ENCODE measurements around the gene PPP6R1. TPM values are rescaled to one million over a fixed set of nuclear protein-coding genes. Genes with fewer than 3 reads are reported as not detected.

PPP6R1 gene
- total RNA-seq, 1 donor from 2014 or later, result 82.3 TPM

DNA sequence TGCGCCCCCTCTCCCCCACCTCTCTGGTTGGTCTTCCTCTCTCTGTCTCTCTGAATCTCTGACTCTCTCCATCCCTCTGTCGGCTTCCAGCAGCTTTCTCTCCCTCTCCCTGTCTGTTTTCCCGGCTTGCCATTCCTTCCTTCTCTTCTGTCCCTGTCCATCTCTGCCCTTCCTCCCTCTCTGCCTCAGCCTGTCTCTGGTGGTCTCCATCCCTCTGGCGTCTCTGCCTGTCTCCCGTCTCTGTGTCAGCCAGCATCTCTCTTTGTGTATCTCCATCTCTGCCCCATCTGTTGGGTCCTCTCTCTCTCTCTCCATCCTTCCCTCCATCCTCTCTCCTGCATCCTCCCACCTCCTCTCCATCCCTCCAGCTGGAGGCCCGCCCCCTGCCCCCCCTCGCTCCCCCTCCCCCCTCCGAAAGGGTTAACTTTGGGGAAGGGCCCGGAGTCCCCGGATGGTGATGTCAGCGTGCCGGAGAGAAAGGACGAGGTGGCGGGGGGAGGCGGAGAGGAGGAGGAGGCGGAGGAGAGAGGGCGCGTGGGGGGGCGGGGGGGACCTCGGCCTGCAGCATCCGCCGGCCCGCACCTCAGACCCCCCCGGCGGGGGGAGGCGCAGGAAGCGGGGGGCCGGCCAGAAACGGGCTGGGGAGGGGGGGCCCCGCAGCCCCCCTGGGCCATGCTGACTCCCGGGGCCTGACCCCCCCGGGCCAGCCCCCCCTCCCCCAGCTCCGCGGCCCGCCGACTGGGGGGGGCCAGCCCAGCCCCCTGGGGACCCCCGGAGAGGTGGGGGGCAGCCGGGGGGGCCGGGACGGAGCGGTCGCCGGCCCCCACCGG lies 24.9 kb upstream of the PPP6R1 start, which contains the start of gene BRSK1:
BRSK1 (plus strand) TSS at position 450 of the 830 bp plus-strand sequence. CDS start 446 bp downstream, outside the sequence.
- Mint-ChIP-seq H3K4me3 (ENCODE audit: unreplicated experiment) (peak within 1 kb of the TSS; percentile 89), H3K27me3 (ENCODE audit: unreplicated experiment) (peaks cover 10% of the 10 kb centered on the region), H3K36me3 (ENCODE audit: unreplicated experiment) (no peaks in the 10 kb centered on the region), H3K4me1 (ENCODE audit: low read depth, unreplicated experiment) (peaks cover 11% of the 10 kb centered on the region), H3K27ac (ENCODE audit: unreplicated experiment) (peak within 1 kb of the TSS; percentile 100), H3K9me3 (ENCODE audit: unreplicated experiment) (peaks cover 19% of the 10 kb centered on the region)
- DNase-seq, result peak; percentile 91
- TF ChIP-seq, protein P1, sequence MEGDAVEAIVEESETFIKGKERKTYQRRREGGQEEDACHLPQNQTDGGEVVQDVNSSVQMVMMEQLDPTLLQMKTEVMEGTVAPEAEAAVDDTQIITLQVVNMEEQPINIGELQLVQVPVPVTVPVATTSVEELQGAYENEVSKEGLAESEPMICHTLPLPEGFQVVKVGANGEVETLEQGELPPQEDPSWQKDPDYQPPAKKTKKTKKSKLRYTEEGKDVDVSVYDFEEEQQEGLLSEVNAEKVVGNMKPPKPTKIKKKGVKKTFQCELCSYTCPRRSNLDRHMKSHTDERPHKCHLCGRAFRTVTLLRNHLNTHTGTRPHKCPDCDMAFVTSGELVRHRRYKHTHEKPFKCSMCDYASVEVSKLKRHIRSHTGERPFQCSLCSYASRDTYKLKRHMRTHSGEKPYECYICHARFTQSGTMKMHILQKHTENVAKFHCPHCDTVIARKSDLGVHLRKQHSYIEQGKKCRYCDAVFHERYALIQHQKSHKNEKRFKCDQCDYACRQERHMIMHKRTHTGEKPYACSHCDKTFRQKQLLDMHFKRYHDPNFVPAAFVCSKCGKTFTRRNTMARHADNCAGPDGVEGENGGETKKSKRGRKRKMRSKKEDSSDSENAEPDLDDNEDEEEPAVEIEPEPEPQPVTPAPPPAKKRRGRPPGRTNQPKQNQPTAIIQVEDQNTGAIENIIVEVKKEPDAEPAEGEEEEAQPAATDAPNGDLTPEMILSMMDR (IDR thresholded peaks at IDR 0.05; ENCODE audit: partially characterized antibody, unreplicated experiment), result no peak

DNA sequence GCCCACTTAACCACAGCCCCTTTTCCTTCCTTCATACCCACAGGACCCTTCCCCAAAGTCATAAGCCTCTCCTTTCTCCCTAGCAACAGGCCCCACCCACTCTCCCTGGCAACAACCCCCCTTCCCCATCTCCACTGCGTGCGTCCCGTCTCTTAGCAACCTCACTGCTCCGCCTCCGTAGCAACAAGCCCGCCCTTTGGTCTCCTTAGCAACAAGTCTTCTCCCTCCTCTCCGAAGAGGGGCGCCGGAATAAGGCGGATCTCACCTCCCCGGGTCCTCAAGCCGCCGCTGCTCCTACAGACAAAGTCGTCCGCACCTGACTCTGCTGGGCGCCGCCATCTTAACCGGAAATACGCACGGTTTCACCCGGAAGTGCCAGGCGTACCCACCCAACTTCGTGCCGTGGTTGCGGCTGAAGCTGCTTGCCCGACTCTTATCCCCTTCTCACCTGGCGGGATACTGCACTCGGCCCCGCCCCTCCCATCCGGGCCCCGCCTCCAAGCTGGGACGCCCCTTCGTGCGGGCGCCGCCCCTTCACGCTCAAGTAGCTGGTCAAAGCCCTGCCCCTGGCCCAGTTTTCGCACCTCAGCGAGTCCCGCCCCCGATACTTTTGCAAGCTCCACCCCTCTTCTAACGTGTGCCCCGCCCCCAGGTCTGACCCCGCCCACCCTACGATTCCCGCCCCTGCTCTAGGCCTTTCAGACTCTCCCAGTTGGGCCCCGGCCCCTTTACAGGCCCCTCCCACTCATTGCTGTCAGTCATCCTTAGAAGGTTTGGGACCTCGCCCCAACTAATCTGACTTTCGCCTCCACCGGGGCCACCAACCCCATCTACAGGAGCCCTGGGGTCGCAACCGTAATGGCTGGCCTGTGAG lies 21.2 kb upstream of the PPP6R1 start, which contains the start of gene HSPBP1:
HSPBP1 (minus strand) TSS at position 341 of the 874 bp plus-strand sequence. CDS start 502 bp downstream, outside the sequence.
- Mint-ChIP-seq H3K36me3 (ENCODE audit: unreplicated experiment) (no peaks in the 10 kb centered on the region), H3K4me3 (ENCODE audit: unreplicated experiment) (peak within 1 kb of the TSS; percentile 98), H3K27me3 (ENCODE audit: unreplicated experiment) (peaks cover 10% of the 10 kb centered on the region), H3K9me3 (ENCODE audit: unreplicated experiment) (peaks cover 16% of the 10 kb centered on the region), H3K4me1 (ENCODE audit: low read depth, unreplicated experiment) (peaks cover 10% of the 10 kb centered on the region), H3K27ac (ENCODE audit: unreplicated experiment) (peak within 1 kb of the TSS; percentile 92)
- DNase-seq, result peak; percentile 92
- TF ChIP-seq, protein P1 (IDR thresholded peaks at IDR 0.05; ENCODE audit: partially characterized antibody, unreplicated experiment), result no peak

DNA sequence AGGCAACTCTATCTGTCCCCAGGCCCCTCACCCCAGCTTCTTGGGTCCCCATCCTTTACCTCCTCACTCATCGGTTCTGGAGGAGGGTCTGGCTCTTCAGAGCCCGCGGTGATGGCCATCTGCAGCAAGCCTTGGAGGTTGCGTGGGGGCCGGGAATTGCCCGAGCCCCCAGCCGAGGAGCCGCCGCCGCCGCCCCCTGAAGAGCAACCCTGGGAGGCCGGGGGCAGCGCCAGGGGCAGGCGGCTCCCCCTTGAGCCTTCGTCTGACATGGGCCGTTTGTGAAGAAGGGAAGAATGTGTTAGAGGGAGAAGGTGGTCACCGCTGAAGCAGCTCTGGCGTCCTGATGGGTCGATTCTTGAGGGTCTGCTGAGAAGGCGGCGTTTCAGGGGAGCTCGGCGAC lies 20.5 kb upstream of the PPP6R1 start:
- Mint-ChIP-seq H3K4me3 (ENCODE audit: unreplicated experiment) (peak overlapping the region; percentile 98), H3K27ac (ENCODE audit: unreplicated experiment) (peak overlapping the region; percentile 92), H3K9me3 (ENCODE audit: unreplicated experiment) (peaks cover 16% of the 10 kb centered on the region)

DNA sequence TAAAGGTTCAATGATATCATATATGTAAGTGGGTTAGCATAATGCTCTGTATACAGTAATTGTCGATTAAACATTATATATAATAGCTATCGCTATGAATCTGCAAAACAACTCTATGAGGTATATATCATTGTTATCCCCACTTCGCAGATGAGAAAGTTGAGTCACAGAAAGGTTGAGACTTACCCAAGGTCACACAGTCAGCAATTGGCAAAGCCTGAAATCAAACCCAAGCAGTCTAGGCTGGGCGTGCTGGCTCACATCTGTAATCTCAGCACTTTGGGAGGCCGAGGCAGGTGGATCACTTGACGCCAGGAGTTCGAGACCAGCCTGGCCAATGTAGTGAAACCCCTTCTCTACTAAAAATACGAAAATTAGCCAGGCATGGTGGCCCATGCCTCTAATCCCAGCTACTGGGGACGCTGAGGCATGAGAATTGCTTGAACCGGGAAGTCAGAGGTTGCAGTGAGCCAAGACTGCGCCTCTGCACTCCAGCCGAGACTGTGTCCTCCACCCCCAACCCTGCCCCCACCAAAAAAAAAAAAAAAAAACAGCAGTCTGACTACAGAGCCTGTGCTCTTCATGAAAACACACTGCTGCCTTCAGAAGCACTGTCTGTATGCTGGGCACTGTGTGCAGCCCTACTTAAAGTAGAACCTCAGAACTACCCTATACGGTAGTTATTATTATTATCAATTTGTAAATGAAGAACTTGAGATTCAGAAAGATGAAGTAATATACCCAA lies 19.7 kb upstream of the PPP6R1 start:
- H3K27ac Mint-ChIP-seq (ENCODE audit: unreplicated experiment), result no peak overlapping the region
- peaks cover 6% of the 10 kb centered on the region for H3K27me3 Mint-ChIP-seq (ENCODE audit: unreplicated experiment)
- peaks cover 16% of the 10 kb centered on the region for H3K9me3 Mint-ChIP-seq (ENCODE audit: unreplicated experiment)
- DNase-seq, result no peak
- H3K4me1 Mint-ChIP-seq (ENCODE audit: low read depth, unreplicated experiment), result peaks cover 14% of the 10 kb centered on the region
- no peaks in the 10 kb centered on the region for H3K36me3 Mint-ChIP-seq (ENCODE audit: unreplicated experiment)
- TF ChIP-seq, protein P1 (IDR thresholded peaks at IDR 0.05; ENCODE audit: partially characterized antibody, unreplicated experiment), result no peak
- H3K4me3 Mint-ChIP-seq (ENCODE audit: unreplicated experiment), result peak overlapping the region; percentile 98

More for the DNA sequence above, 20.5 kb upstream of the PPP6R1 start:
- Mint-ChIP-seq H3K36me3 (ENCODE audit: unreplicated experiment) (no peaks in the 10 kb centered on the region), H3K27me3 (ENCODE audit: unreplicated experiment) (peaks cover 8% of the 10 kb centered on the region), H3K4me1 (ENCODE audit: low read depth, unreplicated experiment) (peaks cover 13% of the 10 kb centered on the region)
- TF ChIP-seq, protein P1 (IDR thresholded peaks at IDR 0.05; ENCODE audit: partially characterized antibody, unreplicated experiment), result no peak
- no peak for DNase-seq

Data from glutamatergic neuron (in vitro differentiated cells).